ENCODE results near the gene RP9.

The RP9 gene

GRCh38 chr7:33089142-33089541 is 20.1 kb downstream of the RP9 start:
- H3K27me3 ChIP-seq (replicated peaks): no peaks in the 10 kb centered on the region
- no peak overlapping the region for H3K4me3 ChIP-seq (ENCODE audit: low read depth, low read length)
- no peak for DNase-seq
- no peak for TF ChIP-seq CTCF (IDR thresholded peaks at IDR 0.05; ENCODE audit: low read depth, low read length, missing control alignments)
- H3K36me3 ChIP-seq (replicated peaks): no peaks in the 10 kb centered on the region
- no peak overlapping the region for H3K27ac ChIP-seq
- in situ Hi-C loops (cut with HindIII; ENCODE audit: low pct_ligation_motif_present, low sequenced_read_pairs): no loop called here

GRCh38 chr7:33087858-33088257 is 21.3 kb downstream of the RP9 start:
- H3K27ac ChIP-seq: no peak overlapping the region
- in situ Hi-C loops (cut with HindIII; ENCODE audit: low pct_ligation_motif_present, low sequenced_read_pairs): no loop called here
- DNase-seq: no peak
- no peak for TF ChIP-seq CTCF (IDR thresholded peaks at IDR 0.05; ENCODE audit: low read depth, low read length, missing control alignments)
- H3K27me3 ChIP-seq (replicated peaks): no peaks in the 10 kb centered on the region
- no peaks in the 10 kb centered on the region for H3K36me3 ChIP-seq (replicated peaks)
- H3K4me3 ChIP-seq (ENCODE audit: low read depth, low read length): no peak overlapping the region

GRCh38 chr7:33087356-33087755 is 21.8 kb downstream of the RP9 start:
- DNase-seq: no peak
- TF ChIP-seq CTCF (IDR thresholded peaks at IDR 0.05; ENCODE audit: low read depth, low read length, missing control alignments): no peak
- in situ Hi-C loops (cut with HindIII; ENCODE audit: low pct_ligation_motif_present, low sequenced_read_pairs): no loop called here
- no peak overlapping the region for H3K4me3 ChIP-seq (ENCODE audit: low read depth, low read length)
- H3K36me3 ChIP-seq (replicated peaks): no peaks in the 10 kb centered on the region
- no peak overlapping the region for H3K27ac ChIP-seq
- H3K27me3 ChIP-seq (replicated peaks): no peaks in the 10 kb centered on the region

GRCh38 chr7:33079763-33080690 is 29.2 kb downstream of the RP9 start:
- DNase-seq: no peak
- in situ Hi-C loops (cut with HindIII; ENCODE audit: low pct_ligation_motif_present, low sequenced_read_pairs): no loop called here
- H3K36me3 ChIP-seq (replicated peaks): no peaks in the 10 kb centered on the region
- H3K4me3 ChIP-seq (ENCODE audit: low read depth, low read length): no peak overlapping the region
- TF ChIP-seq CTCF (IDR thresholded peaks at IDR 0.05; ENCODE audit: low read depth, low read length, missing control alignments): no peak
- H3K27ac ChIP-seq: no peak overlapping the region
- no peaks in the 10 kb centered on the region for H3K27me3 ChIP-seq (replicated peaks)

- Histone ChIP-seq H3K27ac (no peak overlapping the region), H3K4me3 (ENCODE audit: low read depth, low read length) (no peak overlapping the region), H3K36me3 (replicated peaks) (no peaks in the 10 kb centered on the region), H3K27me3 (replicated peaks) (no peaks in the 10 kb centered on the region)
- DNase-seq: no peak
- in situ Hi-C loops (cut with HindIII; ENCODE audit: low pct_ligation_motif_present, low sequenced_read_pairs): no loop called here
- no peak for TF ChIP-seq CTCF (IDR thresholded peaks at IDR 0.05; ENCODE audit: low read depth, low read length, missing control alignments)
Measured at GRCh38 chr7:33079096-33079495, 30.1 kb downstream of the RP9 start.
